ENCODE data around the gene ALDH1A1. TPM values are rescaled to one million over a fixed set of nuclear protein-coding genes. Genes with fewer than 3 reads are reported as not detected.

The ALDH1A1 gene
- total and polyA plus RNA-seq, 9 of the 15 experiments (the other 6 are each of a cell fraction or from before 2014, with no cell fraction given), result 1.8 to 86.3 (median 24.4) TPM

DNA sequence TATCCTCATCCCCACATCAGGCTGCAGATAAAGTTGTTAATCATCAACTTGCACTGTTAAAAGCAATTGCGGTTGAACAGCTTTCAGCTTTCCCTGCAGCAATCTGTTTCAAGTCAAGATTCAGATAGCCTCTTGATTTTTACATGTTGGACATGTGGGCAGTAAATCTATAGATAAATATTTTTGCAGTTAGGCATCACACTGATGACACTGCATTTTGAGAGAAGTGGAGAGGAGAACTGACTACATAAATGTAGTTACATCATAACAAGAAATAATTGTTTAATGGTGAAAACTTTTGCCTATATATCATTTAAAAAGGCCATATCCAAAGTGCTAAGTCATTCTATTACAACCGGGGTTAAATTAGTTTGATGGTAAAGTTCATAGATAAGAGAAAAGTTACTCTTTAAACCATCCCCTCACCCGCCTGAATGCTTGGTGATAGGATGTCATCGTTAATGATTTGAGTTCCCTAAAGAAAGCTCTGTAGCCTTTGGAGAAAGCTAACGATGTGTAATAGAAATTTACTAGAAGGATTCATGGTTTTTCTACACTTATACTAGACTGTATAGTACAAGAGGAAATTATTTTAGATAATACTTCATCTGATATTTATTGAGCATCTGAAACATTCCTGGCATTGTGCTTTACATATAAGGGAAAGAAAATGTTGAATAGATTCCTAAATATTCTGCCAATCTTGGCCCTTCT, 30.8 kb upstream of the ALDH1A1 start (continued):
- peak; percentile 57 for TF ChIP-seq NFE2 (IDR thresholded peaks at IDR 0.05; ENCODE audit: low read depth)
- TF ChIP-seq, protein P1, sequence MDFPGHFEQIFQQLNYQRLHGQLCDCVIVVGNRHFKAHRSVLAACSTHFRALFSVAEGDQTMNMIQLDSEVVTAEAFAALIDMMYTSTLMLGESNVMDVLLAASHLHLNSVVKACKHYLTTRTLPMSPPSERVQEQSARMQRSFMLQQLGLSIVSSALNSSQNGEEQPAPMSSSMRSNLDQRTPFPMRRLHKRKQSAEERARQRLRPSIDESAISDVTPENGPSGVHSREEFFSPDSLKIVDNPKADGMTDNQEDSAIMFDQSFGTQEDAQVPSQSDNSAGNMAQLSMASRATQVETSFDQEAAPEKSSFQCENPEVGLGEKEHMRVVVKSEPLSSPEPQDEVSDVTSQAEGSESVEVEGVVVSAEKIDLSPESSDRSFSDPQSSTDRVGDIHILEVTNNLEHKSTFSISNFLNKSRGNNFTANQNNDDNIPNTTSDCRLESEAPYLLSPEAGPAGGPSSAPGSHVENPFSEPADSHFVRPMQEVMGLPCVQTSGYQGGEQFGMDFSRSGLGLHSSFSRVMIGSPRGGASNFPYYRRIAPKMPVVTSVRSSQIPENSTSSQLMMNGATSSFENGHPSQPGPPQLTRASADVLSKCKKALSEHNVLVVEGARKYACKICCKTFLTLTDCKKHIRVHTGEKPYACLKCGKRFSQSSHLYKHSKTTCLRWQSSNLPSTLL (IDR thresholded peaks at IDR 0.05), result no peak

DNA sequence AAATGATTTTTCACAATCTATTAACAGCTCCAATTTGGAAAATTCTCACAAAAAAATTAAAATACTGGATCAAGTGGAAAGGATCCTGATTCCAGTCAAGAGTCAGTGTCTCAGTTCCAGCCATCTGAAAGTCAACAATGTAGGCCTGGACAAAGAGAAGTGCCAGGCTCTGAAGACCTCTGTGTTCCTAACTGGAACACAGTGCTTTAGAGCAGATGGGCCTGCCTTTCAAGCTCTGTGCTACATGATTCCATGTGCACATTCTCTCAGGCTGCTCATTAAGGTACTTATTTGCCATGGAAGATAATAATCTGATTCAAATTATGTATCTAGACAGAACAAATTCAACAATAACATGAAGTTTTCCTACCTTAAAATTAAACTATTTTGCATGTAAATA, 30.2 kb upstream of the ALDH1A1 start:
- in situ Hi-C loops (cut with MboI) (no loop called here), intact Hi-C loops (cut with micrococcal nuclease) (no loop called here)
- TF ChIP-seq ARID1B (IDR thresholded peaks at IDR 0.05) (no peak), ZNF584 (CRISPR knock-in tag; IDR thresholded peaks at IDR 0.05; ENCODE audit: low read depth) (no peak), CHD1 (IDR thresholded peaks at IDR 0.05; ENCODE audit: low read length) (no peak), RB1 (IDR thresholded peaks at IDR 0.05; ENCODE audit: low read depth) (no peak), CC2D1A (IDR thresholded peaks at IDR 0.05) (no peak), ZNF165 (CRISPR knock-in tag; IDR thresholded peaks at IDR 0.05; ENCODE audit: borderline replicate concordance) (no peak), ETV1 (tag; conservative IDR thresholded peaks at IDR 0.05; ENCODE audit: low read depth) (no peak), HMGXB4 (CRISPR knock-in tag; IDR thresholded peaks at IDR 0.05) (no peak), NFXL1 (CRISPR knock-in tag; IDR thresholded peaks at IDR 0.05) (no peak), VEZF1 (CRISPR knock-in tag; IDR thresholded peaks at IDR 0.05) (no peak), TAF15 (IDR thresholded peaks at IDR 0.05; ENCODE audit: low read depth, low read length) (no peak), TCF7L2 (IDR thresholded peaks at IDR 0.05; ENCODE audit: low read depth, low read length) (no peak), FOXJ3 (CRISPR knock-in tag; IDR thresholded peaks at IDR 0.05) (no peak), ZNF24 (IDR thresholded peaks at IDR 0.05) (no peak), ZNF354B (CRISPR knock-in tag; IDR thresholded peaks at IDR 0.05) (no peak), ZNF311 (CRISPR knock-in tag; IDR thresholded peaks at IDR 0.05) (no peak)
- DNase-seq (ENCODE audit: extremely low read depth in 1 of 4, low spot score in 3 of 4), result no peak
- Histone ChIP-seq H3K36me3 (ENCODE audit: control insufficient read depth, insufficient read depth, low read length) (no peaks in the 10 kb centered on the region), H3K27me3 (ENCODE audit: control insufficient read depth in 2 of 2, insufficient read depth in 2 of 2, low read length in 2 of 2) (no peaks in the 10 kb centered on the region), H3K27ac (ENCODE audit: extremely low read depth, low read depth, low read length) (no peak overlapping the region), H4K20me1 (replicated peaks; ENCODE audit: control insufficient read depth, insufficient read depth, low read length) (no peaks in the 10 kb centered on the region), H3K9me1 (ENCODE audit: control insufficient read depth, insufficient read depth, low read length) (no peaks in the 10 kb centered on the region), H3K4me1 (replicated peaks in 1 of 2; ENCODE audit: control insufficient read depth in 2 of 2, insufficient read depth in 2 of 2, low read length in 2 of 2) (no peaks in the 10 kb centered on the region; a peak in 3 of 5 replicates), H3K4me2 (ENCODE audit: insufficient read depth, low read length) (no peak overlapping the region), H3K4me3 (no peak overlapping the region), H2AFZ (ENCODE audit: low read depth, low read length) (no peak overlapping the region), H3K9ac (ENCODE audit: insufficient read depth in 1 of 2, low read depth in 2 of 2, low read length in 2 of 2) (no peak overlapping the region), H3K9me3 (replicated peaks; ENCODE audit: control insufficient read depth, insufficient read depth, low read depth, low read length) (no peaks in the 10 kb centered on the region), H3K79me2 (ENCODE audit: control insufficient read depth, insufficient read depth, low read length) (no peaks in the 10 kb centered on the region)
- no TSS peak for BruUV-seq (replicated peaks)
- no peak for FAIRE-seq
- ChIA-PET CTCF (ENCODE audit: low intra/inter-chr PET ratio) (no interaction called here), POLR2A (interaction anchor here (1.6 kb wide), 1 partner anchor 15 kb away, joined by 3 read pairs; no protein-coding TSS in a partner anchor)
- no peak for ATAC-seq
